Activated CD4-positive, alpha-beta T cell treated with anti-CD3 and anti-CD28 coated beads for 1 hour (primary cell): ENCODE data around the gene NAA30.

ENCODE experiments used
- DNase-seq: peaks from one replicate; pipeline ENCODE4 v3.0.0-alpha.2; 2020

Gene NAA30

GRCh38 chr14:57400556-57401494, 10.4 kb downstream of the NAA30 start:
- DNase-seq: no peak

- no peak for DNase-seq
Measured at GRCh38 chr14:57401501-57401900, 11.1 kb downstream of the NAA30 start.

- DNase-seq: no peak
Measured at GRCh38 chr14:57402173-57402852, 11.9 kb downstream of the NAA30 start.

- no peak for DNase-seq
Measured at GRCh38 chr14:57403521-57403864, 13.1 kb downstream of the NAA30 start.

- no peak for DNase-seq
Measured at GRCh38 chr14:57405562-57405961, 15.2 kb downstream of the NAA30 start.

- DNase-seq: no peak
Measured at GRCh38 chr14:57408037-57408436, 17.7 kb downstream of the NAA30 start.

GRCh38 chr14:57408634-57409033, 18.2 kb downstream of the NAA30 start:
- no peak for DNase-seq

- DNase-seq: no peak
Measured at GRCh38 chr14:57412341-57412740, 22.0 kb downstream of the NAA30 start.

GRCh38 chr14:57413849-57414248, 23.5 kb downstream of the NAA30 start:
- no peak for DNase-seq

- DNase-seq: no peak
Measured at GRCh38 chr14:57417228-57417627, 26.8 kb downstream of the NAA30 start.

GRCh38 chr14:57418999-57419398, 28.6 kb downstream of the NAA30 start:
- DNase-seq: no peak

GRCh38 chr14:57420033-57420432, 29.6 kb downstream of the NAA30 start:
- no peak for DNase-seq

- DNase-seq: no peak
Measured at GRCh38 chr14:57420986-57421385, 30.6 kb downstream of the NAA30 start.

- no peak for DNase-seq
Measured at GRCh38 chr14:57435923-57436322, 45.5 kb downstream of the NAA30 start.

GRCh38 chr14:57461777-57462320, 71.5 kb downstream of the NAA30 start:
- DNase-seq: no peak

GRCh38 chr14:57462551-57462950, 72.2 kb downstream of the NAA30 start:
- no peak for DNase-seq

- DNase-seq: no peak
Measured at GRCh38 chr14:57464008-57464730, 73.8 kb downstream of the NAA30 start.
